GM10266 (cell line): ENCODE measurements around the gene SLC39A10.

Experiments
- DNase-seq: peaks from one replicate; pipeline ENCODE4 v3.0.0; 2012; ENCODE audit errors: extremely low spot score
- CTCF ChIP-seq: IDR thresholded peaks from 2 replicates; pipeline ENCODE4 v1.5.1; 2012; ENCODE audit warnings: mild to moderate bottlenecking, low read depth; ENCODE audit not compliant: control insufficient read depth, insufficient read depth; ENCODE audit errors: missing control alignments

SLC39A10 gene

DNA sequence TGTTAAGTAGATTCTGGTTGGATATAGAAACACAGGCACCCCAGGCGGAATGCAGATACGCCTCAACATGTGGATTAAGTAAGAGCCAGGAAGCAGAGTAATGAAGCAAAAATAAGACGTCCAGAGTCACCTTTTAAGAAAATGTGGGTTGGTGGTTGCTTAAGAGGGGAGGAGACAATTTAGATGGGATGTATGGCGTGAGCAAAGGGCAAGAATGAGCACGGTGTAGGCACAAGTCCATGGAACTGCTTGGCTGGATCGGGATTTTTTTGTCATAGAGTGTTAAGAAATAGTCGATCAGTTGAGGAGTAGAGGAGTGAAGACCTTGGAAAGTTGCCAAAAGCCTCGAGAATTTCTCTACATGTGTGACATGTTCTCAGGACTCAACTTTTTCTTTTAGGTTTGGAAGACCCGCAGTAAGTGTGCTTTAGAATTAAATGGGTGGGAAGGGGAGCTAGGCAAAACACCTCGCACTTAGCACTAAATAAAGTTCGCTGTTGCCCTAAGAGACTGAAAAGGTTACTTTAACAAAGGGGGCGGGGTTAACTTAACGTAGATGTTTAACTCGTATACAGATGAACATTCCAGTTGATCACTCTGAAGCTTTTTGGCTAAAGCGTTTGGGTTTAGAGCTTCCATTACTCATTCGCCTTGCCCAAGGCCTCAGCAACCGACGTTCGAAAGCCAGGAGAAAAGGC is 716 bp upstream of the SLC39A10 start:
- TF ChIP-seq CTCF = no peak

DNA sequence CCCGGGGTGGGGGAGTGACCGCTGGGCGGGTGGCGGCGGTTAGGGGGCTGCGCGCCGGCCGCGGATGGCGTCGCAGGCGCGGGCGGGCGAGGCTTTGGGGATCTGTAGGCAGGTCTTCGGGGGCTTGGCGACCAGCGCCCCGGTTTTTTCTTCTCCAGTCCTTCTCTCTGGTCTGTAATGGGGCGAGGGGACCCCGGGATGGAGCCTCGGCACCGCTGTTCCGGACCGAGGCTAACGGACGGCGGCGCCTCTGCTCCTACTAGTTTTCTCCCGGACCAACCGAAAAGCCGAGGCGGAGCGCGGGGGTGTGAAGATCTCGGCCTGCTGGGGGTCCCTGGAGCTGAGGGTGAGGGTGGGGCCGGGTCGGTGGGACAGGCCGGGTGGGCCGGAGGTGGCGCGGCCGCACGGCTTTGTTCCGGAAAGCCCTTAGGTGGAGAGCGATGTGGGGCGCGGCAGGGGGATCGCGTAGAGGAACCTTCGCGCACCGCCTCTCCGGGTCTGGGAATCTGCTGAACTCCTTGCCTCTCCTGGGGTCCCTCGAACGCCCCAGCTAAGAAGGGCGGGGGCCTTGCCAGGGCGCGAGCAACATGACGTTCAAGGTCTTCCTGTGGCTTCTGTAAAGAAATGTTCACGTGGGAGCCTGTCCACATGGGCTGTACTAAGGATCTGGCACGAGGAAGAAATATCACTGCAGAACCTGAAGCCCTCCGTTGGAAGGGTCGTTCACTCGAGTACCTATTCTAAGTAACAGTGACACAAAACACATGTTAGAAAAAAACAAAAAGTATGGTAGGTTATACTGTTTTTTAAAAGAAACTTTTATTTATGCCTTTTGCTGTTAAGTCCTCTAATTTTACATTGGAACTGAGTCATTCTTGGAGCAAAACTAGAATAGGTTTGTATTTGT is 861 bp downstream of the SLC39A10 start:
- DNase-seq = peak; percentile 49
- TF ChIP-seq CTCF = no peak

More for the DNA sequence above, 716 bp upstream of the SLC39A10 start:
- no peak for DNase-seq

GRCh38 chr2:195658541-195658890 is 1.5 kb downstream of the SLC39A10 start:
- TF ChIP-seq CTCF = no peak
- no peak for DNase-seq

DNA sequence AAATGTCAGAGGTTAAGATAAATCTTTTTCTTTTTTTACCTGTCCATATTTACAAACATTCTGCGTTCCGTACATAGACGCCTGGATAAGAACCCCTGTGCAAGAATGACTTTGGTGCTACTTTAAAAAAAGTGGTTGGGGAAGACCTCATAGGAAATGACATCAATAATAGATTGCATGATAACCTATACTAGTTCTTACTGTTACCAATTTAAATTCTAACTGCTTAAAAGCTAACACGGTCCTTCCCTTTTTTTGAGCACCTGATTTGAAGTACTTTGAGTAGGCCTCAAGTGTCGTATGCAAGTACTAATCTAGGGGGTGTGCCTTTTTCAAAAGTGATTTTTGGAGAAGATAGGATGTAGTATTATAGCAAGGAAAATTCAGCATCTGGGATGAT is 2.1 kb downstream of the SLC39A10 start:
- no peak for TF ChIP-seq CTCF
- peak; percentile 30 for DNase-seq

DNA sequence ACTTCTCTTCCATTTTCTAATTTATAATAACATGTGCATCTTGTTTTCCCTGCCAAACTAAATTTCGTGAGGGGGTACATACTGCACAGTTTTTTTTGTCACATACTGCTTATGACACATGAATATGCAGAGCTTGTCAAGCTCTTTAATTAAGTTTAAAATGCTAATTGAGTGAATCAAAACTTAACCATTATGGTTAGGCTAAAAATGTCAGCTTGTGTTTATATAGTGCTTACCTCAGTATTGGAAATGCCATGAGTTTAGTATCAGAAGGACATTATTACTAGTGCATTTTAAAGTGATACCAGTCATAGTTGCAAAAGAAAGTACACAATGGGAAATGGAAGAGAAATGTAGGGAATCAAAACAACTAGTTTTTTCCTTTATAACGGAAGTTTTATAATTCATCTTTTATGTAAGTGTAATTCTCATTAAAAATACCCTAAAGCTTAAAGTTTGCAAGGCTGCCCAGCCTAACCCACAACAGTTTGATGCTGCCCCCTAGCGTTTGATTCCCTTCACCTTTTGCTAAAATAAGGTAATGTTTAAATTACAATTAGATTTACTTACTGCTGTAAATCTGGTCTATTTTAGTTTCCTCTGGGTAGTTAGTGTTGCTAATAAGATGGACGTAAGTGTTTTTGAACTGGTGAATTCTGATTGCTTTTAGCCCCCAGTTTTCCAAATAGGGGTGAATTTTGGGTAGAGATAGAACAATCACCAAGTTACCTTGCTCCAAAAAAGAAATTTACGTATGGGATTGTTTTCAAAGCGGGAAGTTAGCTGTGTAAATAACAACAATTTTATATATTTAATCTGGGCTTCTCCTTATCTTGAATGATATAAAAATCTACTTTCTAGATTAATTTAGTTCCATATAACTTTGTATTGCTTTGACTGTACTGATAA is 3.2 kb downstream of the SLC39A10 start:
- DNase-seq = peak; percentile 43
- TF ChIP-seq CTCF = peak; percentile 79

DNA sequence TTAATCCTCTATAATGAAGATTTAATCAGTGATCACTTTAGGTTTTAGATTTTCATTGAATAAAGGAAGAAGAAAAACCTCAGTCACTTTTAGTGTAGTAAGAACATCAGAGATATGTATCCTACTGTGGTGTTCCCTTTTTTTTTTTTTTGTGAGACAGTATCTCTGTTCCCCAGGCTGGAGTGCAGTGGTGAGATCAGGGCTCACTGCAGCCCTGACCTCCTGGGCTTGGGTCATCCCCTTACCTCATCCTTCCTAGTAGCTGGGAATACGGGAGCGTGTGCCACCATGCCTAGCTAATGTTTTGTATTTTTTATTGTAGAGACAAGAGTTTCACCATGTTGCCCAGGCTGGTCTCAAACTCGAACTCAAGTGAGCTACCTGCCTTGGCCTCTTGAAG is 5.1 kb downstream of the SLC39A10 start:
- no peak for DNase-seq
- TF ChIP-seq CTCF = no peak

GRCh38 chr2:195663007-195663406 is 6.0 kb downstream of the SLC39A10 start:
- no peak for TF ChIP-seq CTCF
- no peak for DNase-seq
